NOMO-1 treated with DMSO at 0.1 percent for 48 hours (cell line): ENCODE data around the gene ASCC1.

Experiments used
- DNase-seq: peaks from one replicate; lab custom pipeline; 2025; ENCODE audit not compliant: unreplicated experiment; lab: John Stamatoyannopoulos, UW

ASCC1 gene, protein sequence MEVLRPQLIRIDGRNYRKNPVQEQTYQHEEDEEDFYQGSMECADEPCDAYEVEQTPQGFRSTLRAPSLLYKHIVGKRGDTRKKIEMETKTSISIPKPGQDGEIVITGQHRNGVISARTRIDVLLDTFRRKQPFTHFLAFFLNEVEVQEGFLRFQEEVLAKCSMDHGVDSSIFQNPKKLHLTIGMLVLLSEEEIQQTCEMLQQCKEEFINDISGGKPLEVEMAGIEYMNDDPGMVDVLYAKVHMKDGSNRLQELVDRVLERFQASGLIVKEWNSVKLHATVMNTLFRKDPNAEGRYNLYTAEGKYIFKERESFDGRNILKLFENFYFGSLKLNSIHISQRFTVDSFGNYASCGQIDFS

DNA sequence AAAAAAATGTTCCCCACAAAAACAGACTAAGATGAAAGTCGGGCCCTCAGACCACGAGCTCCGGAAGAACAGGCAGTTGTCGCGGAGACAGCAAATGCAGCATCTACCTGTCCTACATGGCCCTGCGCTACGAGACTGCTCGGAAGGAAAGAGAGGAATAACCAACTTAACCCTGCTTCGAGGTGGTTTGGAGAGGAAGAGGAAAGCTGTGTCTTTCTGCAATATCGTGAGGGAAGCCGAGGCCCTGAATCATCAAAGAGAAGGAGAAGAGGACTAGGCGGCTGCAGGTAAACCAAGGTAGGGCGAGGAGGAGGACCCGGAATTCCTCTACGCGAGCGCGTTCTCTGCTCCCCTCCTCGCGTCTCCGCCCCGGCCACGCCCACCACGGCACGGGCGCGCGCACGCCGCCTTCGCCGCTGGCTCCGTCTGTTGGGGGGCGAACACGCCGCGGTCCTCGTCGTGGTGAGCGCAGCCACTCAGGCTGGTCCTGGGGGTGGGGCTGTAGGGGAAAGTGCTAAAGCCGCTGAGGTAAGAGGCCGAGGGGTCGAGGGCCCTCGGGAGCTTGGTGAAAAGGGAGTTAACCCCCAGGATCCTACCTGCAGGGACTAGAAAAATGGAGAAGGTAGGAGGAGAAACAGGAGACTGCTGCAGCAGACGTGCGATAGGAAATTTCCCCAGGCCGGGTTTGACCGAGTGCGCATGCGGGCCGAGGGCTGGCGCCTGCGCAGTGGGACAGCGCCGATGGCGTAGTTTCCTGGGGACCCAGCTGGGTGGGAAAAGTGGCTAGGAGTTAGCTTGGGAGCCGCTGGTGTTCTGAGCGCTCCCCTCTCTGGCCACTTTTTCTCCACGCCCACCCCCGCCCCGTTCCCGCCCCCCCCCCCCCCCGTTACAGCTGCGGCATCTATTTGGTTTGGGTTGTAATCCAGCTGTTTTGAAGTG, at the start of gene ASCC1, which contains the start of gene ANAPC16:
Gene ASCC1, minus strand, starts transcription at position 666 of the 939 bp plus-strand sequence. CDS start 2,978 bp downstream, outside the sequence.
Gene ANAPC16, plus strand, starts transcription at position 402 of the 939 bp plus-strand sequence. CDS start 7,903 bp downstream, outside the sequence.
- peak; percentile 86 for DNase-seq

DNA sequence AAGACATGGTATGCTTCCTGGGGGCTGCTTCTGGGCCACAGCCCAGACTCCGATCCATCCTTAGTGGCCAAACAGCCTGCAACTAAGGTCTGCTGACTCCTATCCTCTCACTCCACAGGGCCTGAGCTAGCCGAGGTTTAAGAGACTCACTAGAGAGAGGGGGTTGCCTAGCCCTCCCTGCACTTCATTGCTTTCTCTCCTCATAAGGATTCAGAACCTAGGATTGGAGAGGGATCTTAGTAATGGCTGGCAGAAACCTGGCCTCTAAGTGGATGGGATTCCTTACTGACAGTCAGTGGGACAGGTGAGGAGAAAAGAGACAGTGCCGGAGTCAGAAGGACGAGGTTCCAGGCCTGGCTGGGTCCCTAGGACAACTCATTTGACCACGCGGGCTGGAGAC, 49.4 kb upstream of the ASCC1 start:
- no peak for DNase-seq

GRCh38 chr10:72264536-72264935, 48.5 kb upstream of the ASCC1 start:
- DNase-seq = no peak

DNA sequence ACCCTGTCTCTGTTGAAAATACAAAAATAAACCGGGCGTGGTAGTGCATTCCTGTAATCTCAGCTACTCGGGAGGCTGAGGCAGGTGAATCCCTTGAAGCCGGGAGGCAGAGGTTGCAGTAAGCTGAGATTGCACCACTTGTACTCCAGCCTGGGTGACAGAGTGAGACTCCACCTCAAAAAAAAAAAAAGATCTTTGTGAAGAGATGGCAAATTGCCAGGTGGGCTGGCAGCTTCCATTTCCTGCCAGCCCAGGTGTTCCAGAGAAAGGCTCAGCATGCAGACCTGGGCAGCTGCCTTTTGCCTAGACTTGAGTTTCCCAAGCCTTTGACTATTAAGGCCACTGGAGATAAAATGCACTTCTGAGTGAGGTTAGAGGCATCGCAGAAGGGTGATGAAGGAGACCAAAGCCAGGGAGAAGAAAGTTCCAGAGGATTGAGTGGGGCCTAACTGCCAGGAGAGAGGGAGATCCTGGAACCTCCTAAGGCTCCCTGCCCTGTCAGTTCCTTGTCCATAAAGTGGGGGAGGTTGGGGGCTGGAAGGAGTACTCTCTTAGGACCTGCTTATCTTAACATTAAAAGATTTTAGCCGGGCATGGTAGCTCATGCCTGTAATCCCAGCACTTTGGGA, 47.7 kb upstream of the ASCC1 start:
- no peak for DNase-seq

DNA sequence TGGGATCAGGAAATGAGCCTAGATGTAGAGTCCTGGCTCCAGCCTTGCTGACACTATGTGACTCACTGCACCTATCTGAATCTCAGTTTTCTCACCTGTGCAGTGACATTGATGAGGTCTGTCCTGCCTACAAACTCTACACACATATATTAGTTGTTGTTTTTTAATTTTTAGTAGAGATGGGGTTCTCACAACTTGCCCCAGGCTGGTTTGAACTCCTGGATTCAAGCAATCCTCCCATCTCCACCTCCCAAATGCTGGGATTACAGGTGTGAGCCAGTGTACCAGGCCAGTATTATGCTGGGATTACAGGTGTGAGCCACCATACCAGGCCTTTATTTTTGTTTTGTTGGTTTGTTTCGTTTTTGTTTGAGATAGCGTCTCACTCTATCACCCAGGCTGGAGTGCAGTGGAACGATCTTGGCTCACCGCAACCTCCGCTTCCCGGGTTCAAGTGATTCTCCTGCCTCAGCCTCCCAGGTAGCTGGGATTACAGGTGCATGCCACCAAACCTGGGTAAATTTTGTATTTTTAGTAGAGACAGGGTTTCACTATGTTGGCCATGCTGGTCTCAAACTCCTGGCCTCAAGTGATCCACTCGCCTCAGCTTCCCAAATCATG, 45.8 kb upstream of the ASCC1 start:
- DNase-seq = no peak

- peak; percentile 66 for DNase-seq
Observed at GRCh38 chr10:72260976-72261783, 45.1 kb upstream of the ASCC1 start.

- peak; percentile 66 for DNase-seq
Observed at GRCh38 chr10:72260239-72260975, 44.3 kb upstream of the ASCC1 start.

DNA sequence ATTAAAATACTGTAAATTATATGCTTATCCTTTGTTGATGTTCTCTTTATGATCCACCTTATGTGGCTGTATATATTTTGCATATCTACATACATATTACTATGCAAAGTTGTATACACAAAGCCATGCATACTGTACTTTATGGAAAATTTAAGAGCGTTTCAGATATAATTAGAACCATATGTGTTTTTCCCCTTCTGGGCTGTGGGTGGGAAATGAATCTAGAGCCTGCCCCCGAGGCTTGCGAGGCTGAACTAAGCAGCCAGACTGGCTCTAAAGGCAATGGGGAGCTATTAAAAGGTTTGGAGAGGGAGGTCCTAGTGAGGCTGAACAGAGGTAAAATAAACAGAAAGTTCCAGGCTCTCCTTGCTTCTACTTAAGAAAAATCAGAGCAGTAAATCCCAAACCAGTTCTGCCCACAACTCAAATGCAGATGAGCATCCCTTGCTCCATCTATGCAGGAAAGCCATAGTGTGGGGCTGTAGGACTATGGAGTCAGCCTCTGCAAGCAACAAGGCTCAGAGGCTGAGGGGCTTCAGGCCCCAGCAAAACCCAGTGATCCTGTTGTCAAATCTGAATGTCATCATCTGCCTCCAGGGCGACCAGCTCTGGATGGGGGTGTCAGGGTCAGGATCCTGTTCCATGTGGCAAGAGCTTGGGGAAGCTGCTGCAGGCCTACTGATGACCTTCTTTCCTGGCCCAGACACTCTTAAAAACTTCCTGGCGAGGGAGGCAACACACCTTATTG, 43.6 kb upstream of the ASCC1 start:
- DNase-seq = no peak

- no peak for DNase-seq
Observed at GRCh38 chr10:72258617-72259016, 42.5 kb upstream of the ASCC1 start.

DNA sequence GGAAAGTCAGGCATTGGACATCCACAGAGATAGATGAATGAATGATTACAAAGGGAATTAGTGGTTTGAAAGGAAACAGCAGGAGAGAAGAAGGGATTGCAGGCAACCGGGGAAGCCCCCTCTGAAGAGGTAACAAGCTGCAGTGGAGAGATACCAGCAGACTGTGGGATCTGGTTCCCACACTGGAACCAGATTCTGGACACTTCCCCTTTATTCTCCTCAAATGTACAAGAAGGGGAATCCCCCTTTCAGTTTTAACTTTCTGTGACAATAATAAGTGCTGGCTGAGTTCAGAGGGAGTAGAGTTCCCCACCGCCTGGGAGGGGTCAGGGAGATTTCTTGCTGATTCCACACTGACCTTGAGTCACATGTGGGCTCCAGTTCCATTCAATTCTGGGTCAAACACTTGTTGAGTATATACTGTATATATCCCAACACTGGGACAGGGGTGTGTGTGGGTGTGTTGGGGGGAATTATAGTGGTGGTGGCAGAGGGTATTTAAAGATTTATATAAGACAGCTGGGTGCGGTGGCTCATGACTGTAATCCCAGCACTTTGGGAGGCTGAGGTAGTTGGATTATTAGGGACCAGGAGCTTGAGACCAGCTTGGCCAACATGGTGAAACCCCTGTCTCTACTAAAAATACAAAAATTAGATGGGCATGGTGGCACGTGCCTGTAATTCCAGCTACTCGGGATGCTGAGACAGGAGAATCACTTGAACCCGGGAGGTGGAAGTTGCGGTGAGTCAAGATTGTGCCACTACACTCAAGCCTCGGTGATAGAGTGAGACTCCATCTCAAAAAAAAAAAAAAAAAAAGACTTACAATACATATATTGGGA, 41.2 kb upstream of the ASCC1 start:
- peak; percentile 70 for DNase-seq

- no peak for DNase-seq
Observed at GRCh38 chr10:72255977-72256729, 40.1 kb upstream of the ASCC1 start.

- DNase-seq = peak; percentile 60
Observed at GRCh38 chr10:72254813-72255568, 38.9 kb upstream of the ASCC1 start.

GRCh38 chr10:72253578-72253977, 37.5 kb upstream of the ASCC1 start:
- no peak for DNase-seq

GRCh38 chr10:72252972-72253371, 36.9 kb upstream of the ASCC1 start:
- DNase-seq = no peak

DNA sequence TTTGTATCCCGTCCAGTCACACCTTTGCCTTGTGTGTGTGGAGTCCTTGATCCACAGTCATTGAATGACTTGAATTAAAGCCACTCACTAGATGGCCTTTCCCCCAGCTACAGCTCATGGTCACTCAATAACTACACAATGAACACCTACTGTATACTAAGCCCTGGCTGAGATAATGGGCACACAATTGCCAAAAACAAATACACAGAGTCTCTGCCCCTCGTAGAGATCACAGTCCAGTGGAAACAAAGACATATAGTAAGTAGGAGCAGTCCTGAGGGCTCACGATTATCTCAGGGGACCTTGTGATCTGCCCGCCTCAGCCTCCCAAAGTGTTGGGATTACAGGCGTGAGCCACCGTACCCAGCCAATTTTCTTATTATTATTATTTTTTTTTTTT, 35.6 kb upstream of the ASCC1 start:
- no peak for DNase-seq

DNA sequence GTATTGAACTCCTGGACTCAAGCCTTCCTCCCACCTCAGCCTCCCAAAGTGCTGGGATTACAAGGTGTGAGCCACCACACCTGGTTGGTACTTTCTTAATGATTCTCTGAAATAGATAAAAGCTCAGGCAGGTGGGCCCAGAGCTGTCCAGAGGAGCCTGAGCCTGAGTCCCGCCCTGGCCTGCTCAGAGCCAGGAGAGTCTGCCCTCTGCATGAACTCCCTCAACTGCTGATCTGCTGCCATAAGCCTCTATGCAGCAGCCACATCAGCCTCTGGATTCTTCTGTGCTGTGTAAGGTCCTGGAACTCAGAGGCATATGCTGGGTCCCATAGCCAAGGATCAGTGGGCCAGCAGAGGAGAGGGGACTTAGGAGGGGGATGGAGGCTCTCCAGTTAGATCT, 34.6 kb upstream of the ASCC1 start:
- no peak for DNase-seq
